Trophoblast cell (in vitro differentiated cells and primary cell): Measurements from ENCODE around the gene GADL1.

Source experiments
- DNase-seq, 2 donors: peaks; one replicate each; pipeline ENCODE4 v3.0.0-alpha.2; 2016
- H2AFZ ChIP-seq: 2 replicates; pipeline ENCODE4 v1.6.1; 2013; ENCODE audit warnings: low read length, moderate library complexity, mild to moderate bottlenecking; ENCODE audit not compliant: insufficient read depth, poor library complexity
- H2AK5ac ChIP-seq: 2 replicates; pipeline ENCODE4 v1.6.1; 2013; ENCODE audit warnings: mild to moderate bottlenecking, low read length
- H2BK120ac ChIP-seq: 2 replicates; pipeline ENCODE4 v1.6.1; 2013; ENCODE audit warnings: low read length, mild to moderate bottlenecking, moderate library complexity; ENCODE audit not compliant: insufficient read depth, poor library complexity
- H2BK12ac ChIP-seq: 2 replicates; pipeline ENCODE4 v1.6.1; 2013; ENCODE audit warnings: mild to moderate bottlenecking, low read length, moderate library complexity
- H2BK5ac ChIP-seq: 2 replicates; pipeline ENCODE4 v1.6.1; 2013; ENCODE audit warnings: low read length, low read depth, moderate library complexity, mild to moderate bottlenecking; ENCODE audit not compliant: poor library complexity
- H3K14ac ChIP-seq: 2 replicates; pipeline ENCODE4 v1.6.1; 2013; ENCODE audit warnings: mild to moderate bottlenecking, low read length
- H3K18ac ChIP-seq: 2 replicates; pipeline ENCODE4 v1.6.1; 2013; ENCODE audit warnings: mild to moderate bottlenecking, low read length
- H3K23ac ChIP-seq: 2 replicates; pipeline ENCODE4 v1.6.1; 2013; ENCODE audit warnings: low read length
- H3K27ac ChIP-seq: 2 replicates; pipeline ENCODE4 v1.5.1; 2013; ENCODE audit warnings: low read depth, mild to moderate bottlenecking, inconsistent platforms, low read length, moderate library complexity
- H3K27me3 ChIP-seq: 2 replicates; pipeline ENCODE4 v1.6.1; 2013; ENCODE audit warnings: inconsistent platforms, mild to moderate bottlenecking, low read length, moderate library complexity; ENCODE audit not compliant: insufficient read depth
- H3K36me3 ChIP-seq, 2 experiments: 1 replicate in 1 of 2; 2 replicates in 1 of 2; pipeline ENCODE4 v1.6.1; 2013; ENCODE audit warnings: low read length in 2 of 2, mild to moderate bottlenecking in 2 of 2, moderate library complexity in 1 of 2; ENCODE audit not compliant: insufficient read depth in 2 of 2, control insufficient read depth in 1 of 2
- H3K4ac ChIP-seq: 2 replicates; pipeline ENCODE4 v1.6.1; 2013; ENCODE audit warnings: low read depth, mild to moderate bottlenecking, low read length, moderate library complexity
- H3K4me1 ChIP-seq, 2 experiments: 1 replicate in 1 of 2; 2 replicates in 1 of 2; pipeline ENCODE4 v1.6.1; 2013; ENCODE audit warnings: low read length in 2 of 2, mild to moderate bottlenecking in 2 of 2, moderate library complexity in 1 of 2; ENCODE audit not compliant: insufficient read depth in 2 of 2, control insufficient read depth in 1 of 2
- H3K4me2 ChIP-seq: 2 replicates; pipeline ENCODE4 v1.6.1; 2013; ENCODE audit warnings: inconsistent platforms, mild to moderate bottlenecking, low read length, moderate library complexity
- H3K4me3 ChIP-seq: 2 replicates; pipeline ENCODE4 v1.5.1; 2013; ENCODE audit warnings: mild to moderate bottlenecking, low read depth, low read length, inconsistent platforms
- H3K79me1 ChIP-seq: one replicate; pipeline ENCODE4 v1.6.1; 2013; ENCODE audit warnings: low read length
- H3K79me2 ChIP-seq: 2 replicates; pipeline ENCODE4 v1.6.1; 2013; ENCODE audit warnings: low read length, mild to moderate bottlenecking; ENCODE audit not compliant: control insufficient read depth, insufficient read depth, poor library complexity
- H3K9ac ChIP-seq: 2 replicates; pipeline ENCODE4 v1.6.1; 2013; ENCODE audit warnings: mild to moderate bottlenecking, low read length
- H3K9me3 ChIP-seq: 2 replicates; pipeline ENCODE4 v1.6.1; 2013; ENCODE audit warnings: low read depth, mild to moderate bottlenecking, control low read depth, inconsistent platforms, low read length; ENCODE audit not compliant: insufficient read depth
- H4K12ac ChIP-seq: 2 replicates; pipeline ENCODE4 v1.6.1; 2013; ENCODE audit warnings: low read depth, mild to moderate bottlenecking, low read length, moderate library complexity
- H4K8ac ChIP-seq: 2 replicates; pipeline ENCODE4 v1.6.1; 2013; ENCODE audit warnings: low read depth, mild to moderate bottlenecking, low read length, moderate library complexity
- H4K91ac ChIP-seq: one replicate; pipeline ENCODE4 v1.6.1; 2013; ENCODE audit warnings: low read depth, mild to moderate bottlenecking, low read length, moderate library complexity
- WGBS: extraction: QIAGEN DNeasy Blood & Tissue Kit; methylation state at CpG from one replicate; pipeline ENCODE4 v1.1.7; 2013; ENCODE audit warnings: missing lambda C conversion rate; ENCODE audit not compliant: insufficient read length, insufficient coverage; ENCODE audit errors: extremely low coverage; 5-methylcytosine and 5-hydroxymethylcytosine counted together

The GADL1 gene

GRCh38 chr3:30904996-30905395 is 10.5 kb upstream of the GADL1 start:
- H4K8ac ChIP-seq: no peak overlapping the region
- no peak overlapping the region for H3K18ac ChIP-seq
- H3K4me1 ChIP-seq: no peaks in the 10 kb centered on the region
- no peak overlapping the region for H3K14ac ChIP-seq
- no peak overlapping the region for H3K4me3 ChIP-seq
- no peak overlapping the region for H4K12ac ChIP-seq
- no peak overlapping the region for H3K4me2 ChIP-seq
- no peak overlapping the region for H2BK12ac ChIP-seq
- no peaks in the 10 kb centered on the region for H3K79me1 ChIP-seq
- no peak overlapping the region for H4K91ac ChIP-seq
- peak; percentile 55 to 80 for DNase-seq
- H3K4ac ChIP-seq: no peak overlapping the region
- no peak overlapping the region for H2AK5ac ChIP-seq
- no peak overlapping the region for H3K23ac ChIP-seq
- no peaks in the 10 kb centered on the region for H3K27me3 ChIP-seq
- H3K9me3 ChIP-seq: no peaks in the 10 kb centered on the region
- no peak overlapping the region for H2BK120ac ChIP-seq
- H3K27ac ChIP-seq: no peak overlapping the region
- no peaks in the 10 kb centered on the region for H3K36me3 ChIP-seq
- WGBS: no CpG with 5 or more reads among the region's 4 CpGs
- H3K79me2 ChIP-seq: no peaks in the 10 kb centered on the region
- H2BK5ac ChIP-seq: no peak overlapping the region
- H3K9ac ChIP-seq: no peak overlapping the region
- H2AFZ ChIP-seq: no peak overlapping the region

GRCh38 chr3:30895329-30895728 is 868 bp upstream of the GADL1 start:
- Histone ChIP-seq H2BK120ac (no peak overlapping the region), H2AK5ac (no peak overlapping the region), H3K18ac (no peak overlapping the region), H2BK12ac (no peak overlapping the region), H3K4me2 (no peak overlapping the region), H3K4me3 (no peak overlapping the region), H3K9me3 (no peaks in the 10 kb centered on the region), H3K14ac (no peak overlapping the region), H3K36me3 (no peaks in the 10 kb centered on the region), H2BK5ac (no peak overlapping the region), H3K27me3 (peaks cover 4% of the 10 kb centered on the region), H3K79me2 (no peaks in the 10 kb centered on the region), H3K27ac (no peak overlapping the region), H3K4me1 (peaks cover 6 to 8% of the 10 kb centered on the region in 2 experiments), H2AFZ (no peak overlapping the region), H4K8ac (no peak overlapping the region), H3K23ac (no peak overlapping the region), H3K9ac (no peak overlapping the region), H4K91ac (no peak overlapping the region), H4K12ac (no peak overlapping the region), H3K79me1 (no peaks in the 10 kb centered on the region), H3K4ac (no peak overlapping the region)
- no CpG with 5 or more reads among the region's 5 CpGs for WGBS
- DNase-seq: no peak

- no peak overlapping the region for H3K18ac ChIP-seq
- H2AFZ ChIP-seq: no peak overlapping the region
- no peak overlapping the region for H3K4ac ChIP-seq
- H3K79me2 ChIP-seq: no peaks in the 10 kb centered on the region
- peaks cover 4% of the 10 kb centered on the region for H3K27me3 ChIP-seq
- H3K27ac ChIP-seq: no peak overlapping the region
- no peak overlapping the region for H2BK120ac ChIP-seq
- H3K9me3 ChIP-seq: no peaks in the 10 kb centered on the region
- no peak overlapping the region for H4K12ac ChIP-seq
- no peaks in the 10 kb centered on the region for H3K79me1 ChIP-seq
- no peak overlapping the region for H3K4me3 ChIP-seq
- H4K91ac ChIP-seq: no peak overlapping the region
- WGBS: no CpG with 5 or more reads among the region's 8 CpGs
- no peak for DNase-seq
- no peak overlapping the region for H3K14ac ChIP-seq
- H2BK12ac ChIP-seq: no peak overlapping the region
- H3K4me1 ChIP-seq: peaks cover 6 to 8% of the 10 kb centered on the region in 2 experiments
- no peak overlapping the region for H3K9ac ChIP-seq
- H2AK5ac ChIP-seq: no peak overlapping the region
- H3K4me2 ChIP-seq: no peak overlapping the region
- no peak overlapping the region for H2BK5ac ChIP-seq
- no peak overlapping the region for H4K8ac ChIP-seq
- no peaks in the 10 kb centered on the region for H3K36me3 ChIP-seq
- H3K23ac ChIP-seq: no peak overlapping the region
Measured at GRCh38 chr3:30893678-30894325, 659 bp downstream of the GADL1 start.

- H2AK5ac ChIP-seq: no peak overlapping the region
- no peak overlapping the region for H3K4ac ChIP-seq
- DNase-seq: no peak
- H2BK120ac ChIP-seq: no peak overlapping the region
- WGBS: no CpG with 5 or more reads among the region's 1 CpG
- H3K79me2 ChIP-seq: no peaks in the 10 kb centered on the region
- H3K18ac ChIP-seq: no peak overlapping the region
- no peak overlapping the region for H3K4me2 ChIP-seq
- no peak overlapping the region for H2BK5ac ChIP-seq
- no peaks in the 10 kb centered on the region for H3K36me3 ChIP-seq
- no peak overlapping the region for H3K27ac ChIP-seq
- H4K12ac ChIP-seq: no peak overlapping the region
- H3K27me3 ChIP-seq: peaks cover 4% of the 10 kb centered on the region
- peaks cover 6 to 8% of the 10 kb centered on the region in 2 experiments for H3K4me1 ChIP-seq
- H3K4me3 ChIP-seq: no peak overlapping the region
- H3K9me3 ChIP-seq: no peaks in the 10 kb centered on the region
- H3K9ac ChIP-seq: no peak overlapping the region
- no peak overlapping the region for H2AFZ ChIP-seq
- H3K23ac ChIP-seq: no peak overlapping the region
- H3K14ac ChIP-seq: no peak overlapping the region
- H4K91ac ChIP-seq: no peak overlapping the region
- H4K8ac ChIP-seq: no peak overlapping the region
- H2BK12ac ChIP-seq: no peak overlapping the region
- H3K79me1 ChIP-seq: no peaks in the 10 kb centered on the region
Measured at GRCh38 chr3:30890907-30891306, 3.6 kb downstream of the GADL1 start.
